PC-3 (cell line): ENCODE measurements around the gene IQCN. TPM values are rescaled to one million over a fixed set of nuclear protein-coding genes. Genes with fewer than 3 reads are reported as not detected.

Experiments used
- ATAC-seq: fragments of 200-7000 bp; cut with Tn5 transposase; 2 replicates; pipeline ENCODE4 v1.9.1; 2020; ENCODE audit warnings: mild to moderate bottlenecking, moderate library complexity
- BruUV-seq: library from RNA; stranded (reverse); fragments of 400-500 nt; replicated peaks from 2 replicates; lab custom pipeline; 2021; lab: Mats Ljungman, UMichigan
- CTCF ChIA-PET: fragments of 300-600 bp; sonication (Branson Sonifier 250); formaldehyde crosslinking; loops from one replicate; lab custom pipeline; 2022; ENCODE audit warnings: antibody characterized with exemption; lab: Charles Lee
- POLR2A ChIA-PET: fragments of 300-600 bp; sonication (Branson Sonifier 250); formaldehyde crosslinking; loops from one replicate; lab custom pipeline; 2022; ENCODE audit warnings: antibody characterized with exemption; ENCODE audit not compliant: unreplicated experiment; lab: Charles Lee
- DNase-seq: peaks from one replicate; pipeline ENCODE4 v3.0.0-alpha.2; 2015
- H2AFZ ChIP-seq: fragments of 300-600 bp; sonication (generic); 2 replicates; pipeline ENCODE4 v1.6.0; 2016; ENCODE audit warnings: antibody characterized with exemption, low read length
- H3F3A ChIP-seq: fragments of 300-600 bp; sonication (generic); one replicate; pipeline ENCODE4 v1.6.0; 2017; ENCODE audit warnings: antibody characterized with exemption, low read length, control low read depth, mild to moderate bottlenecking; ENCODE audit not compliant: unreplicated experiment
- H3K27ac ChIP-seq: fragments of 300-600 bp; sonication (generic); 2 replicates; pipeline ENCODE4 v1.5.1; 2016; ENCODE audit warnings: mild to moderate bottlenecking, low read length
- H3K27me3 ChIP-seq: fragments of 300-600 bp; sonication (generic); 2 replicates; pipeline ENCODE4 v1.6.1; 2016; ENCODE audit warnings: low read length, mixed read lengths
- H3K36me3 ChIP-seq: fragments of 300-600 bp; sonication (generic); 2 replicates; pipeline ENCODE4 v1.6.1; 2016; ENCODE audit warnings: low read depth, mixed run types, low read length, mixed read lengths
- H3K4me1 ChIP-seq: fragments of 300-600 bp; sonication (generic); 2 replicates; pipeline ENCODE4 v1.5.1; 2016; ENCODE audit warnings: low read length; ENCODE audit not compliant: insufficient read depth
- H3K4me2 ChIP-seq: fragments of 300-600 bp; sonication (generic); 2 replicates; pipeline ENCODE4 v1.6.0; 2016; ENCODE audit warnings: low read length
- H3K4me3 ChIP-seq: fragments of 300-600 bp; sonication (generic); 2 replicates; pipeline ENCODE4 v1.5.1; 2016; ENCODE audit warnings: mild to moderate bottlenecking, low read length, mixed read lengths
- H3K79me2 ChIP-seq: fragments of 300-600 bp; sonication (generic); 2 replicates; pipeline ENCODE4 v1.6.1; 2017; ENCODE audit warnings: low read length, mixed read lengths
- H3K9ac ChIP-seq: fragments of 300-600 bp; sonication (generic); 2 replicates; pipeline ENCODE4 v1.6.0; 2016; ENCODE audit warnings: mild to moderate bottlenecking, low read length
- H3K9me2 ChIP-seq: fragments of 300-600 bp; sonication (generic); replicated peaks from 2 replicates; pipeline ENCODE4 v1.6.1; 2016; ENCODE audit warnings: mixed run types, low read length, mixed read lengths
- H3K9me3 ChIP-seq: fragments of 300-600 bp; sonication (generic); 2 replicates; pipeline ENCODE4 v1.6.1; 2016; ENCODE audit warnings: low read length, mixed read lengths
- H4K20me1 ChIP-seq: fragments of 300-600 bp; sonication (generic); 2 replicates; pipeline ENCODE4 v1.6.1; 2016; ENCODE audit warnings: low read length, mixed read lengths
- EZH2 ChIP-seq: fragments of 300-600 bp; sonication (generic); IDR thresholded peaks from one replicate; pipeline ENCODE4 v1.6.1; 2017; ENCODE audit warnings: antibody characterized with exemption, mild to moderate bottlenecking, low read length; ENCODE audit not compliant: unreplicated experiment
- EZH2phosphoT487 ChIP-seq: fragments of 300-600 bp; sonication (generic); IDR thresholded peaks from 2 replicates; pipeline ENCODE4 v1.6.1; 2018; ENCODE audit warnings: mild to moderate bottlenecking, antibody characterized with exemption, low read length, borderline replicate concordance
- intact Hi-C: fragments of 100-400 bp; cut with micrococcal nuclease; formaldehyde crosslinking; loops from 2 replicates; pipeline ENCODE4 v1.9.0; 2023
- total RNA-seq: library from RNA; depleted of rRNA; stranded (reverse); fragments of >200 nt; gene quantifications from 2 replicates; pipeline ENCODE4 v1.2.3, GENCODE V29; 2014
- TF ChIP-seq, protein P1 (sequence below): fragments of 300-600 bp; sonication (generic); conservative IDR thresholded peaks from 2 replicates; pipeline ENCODE4 v1.5.1; 2017; ENCODE audit warnings: antibody characterized with exemption, low read depth, mild to moderate bottlenecking, low read length

Gene IQCN
- total RNA-seq, 1 experiment from 2014 or later = 0.33 TPM

DNA sequence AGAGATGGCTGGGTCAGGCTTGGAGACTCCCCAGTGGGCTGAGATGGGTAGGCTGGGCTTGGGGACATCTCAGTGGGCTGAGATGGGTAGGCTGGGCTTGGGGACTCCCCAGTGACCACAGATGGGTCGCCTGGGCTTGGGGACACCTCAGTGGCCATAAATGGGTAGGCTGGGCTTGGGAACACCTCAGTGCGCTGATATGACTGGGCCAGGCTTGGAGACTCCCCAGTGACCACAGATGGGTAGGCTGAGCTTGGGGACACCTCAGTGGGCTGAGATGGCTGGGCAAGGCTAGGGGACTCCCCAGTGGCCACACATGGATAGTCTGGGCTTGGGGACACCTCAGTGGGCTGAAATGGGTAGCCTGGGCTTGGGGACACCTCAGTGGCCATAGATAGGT lies 12.8 kb downstream of the IQCN start:
- CTCF ChIA-PET = no interaction called here
- Histone ChIP-seq H3K27me3 (no peaks in the 10 kb centered on the region), H3K9ac (no peak overlapping the region), H3K4me3 (no peak overlapping the region), H3K4me1 (no peaks in the 10 kb centered on the region), H3K4me2 (no peak overlapping the region), H3K9me3 (no peaks in the 10 kb centered on the region), H3F3A (no peaks in the 10 kb centered on the region), H4K20me1 (no peaks in the 10 kb centered on the region), H2AFZ (no peak overlapping the region), H3K36me3 (no peaks in the 10 kb centered on the region), H3K27ac (no peak overlapping the region), H3K9me2 (no peaks in the 10 kb centered on the region), H3K79me2 (no peaks in the 10 kb centered on the region)
- ATAC-seq = no peak
- no peak for TF ChIP-seq EZH2phosphoT487
- no peak for TF ChIP-seq EZH2
- TF ChIP-seq, protein P1, sequence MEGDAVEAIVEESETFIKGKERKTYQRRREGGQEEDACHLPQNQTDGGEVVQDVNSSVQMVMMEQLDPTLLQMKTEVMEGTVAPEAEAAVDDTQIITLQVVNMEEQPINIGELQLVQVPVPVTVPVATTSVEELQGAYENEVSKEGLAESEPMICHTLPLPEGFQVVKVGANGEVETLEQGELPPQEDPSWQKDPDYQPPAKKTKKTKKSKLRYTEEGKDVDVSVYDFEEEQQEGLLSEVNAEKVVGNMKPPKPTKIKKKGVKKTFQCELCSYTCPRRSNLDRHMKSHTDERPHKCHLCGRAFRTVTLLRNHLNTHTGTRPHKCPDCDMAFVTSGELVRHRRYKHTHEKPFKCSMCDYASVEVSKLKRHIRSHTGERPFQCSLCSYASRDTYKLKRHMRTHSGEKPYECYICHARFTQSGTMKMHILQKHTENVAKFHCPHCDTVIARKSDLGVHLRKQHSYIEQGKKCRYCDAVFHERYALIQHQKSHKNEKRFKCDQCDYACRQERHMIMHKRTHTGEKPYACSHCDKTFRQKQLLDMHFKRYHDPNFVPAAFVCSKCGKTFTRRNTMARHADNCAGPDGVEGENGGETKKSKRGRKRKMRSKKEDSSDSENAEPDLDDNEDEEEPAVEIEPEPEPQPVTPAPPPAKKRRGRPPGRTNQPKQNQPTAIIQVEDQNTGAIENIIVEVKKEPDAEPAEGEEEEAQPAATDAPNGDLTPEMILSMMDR = no peak
- intact Hi-C loops = no loop called here
- no TSS peak for BruUV-seq
- DNase-seq = no peak
- POLR2A ChIA-PET = no interaction called here

DNA sequence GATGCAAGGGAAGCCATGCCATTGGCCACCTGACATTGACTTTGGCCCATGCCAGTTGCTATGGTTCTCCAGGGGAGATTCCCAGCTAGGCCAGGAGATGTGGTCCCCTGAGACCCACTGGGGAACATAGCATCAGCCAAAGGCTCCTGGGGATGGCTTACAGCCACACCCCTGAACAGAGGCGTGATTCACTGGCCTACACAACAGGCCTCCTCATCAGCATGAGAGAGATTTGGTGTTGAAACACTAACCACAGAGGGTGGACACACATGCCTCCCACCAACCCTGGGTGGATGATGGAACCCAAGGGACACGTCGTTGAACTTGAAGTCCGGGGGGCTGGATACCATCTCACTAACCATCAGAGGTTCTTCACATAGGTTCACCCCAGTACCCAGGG lies 14.4 kb downstream of the IQCN start:
- ChIA-PET POLR2A (no interaction called here), CTCF (no interaction called here)

More for the DNA sequence above, 14.4 kb downstream of the IQCN start:
- Histone ChIP-seq H3K27ac (no peak overlapping the region), H3K36me3 (no peaks in the 10 kb centered on the region), H3K4me2 (no peak overlapping the region), H3K9me2 (no peaks in the 10 kb centered on the region), H3K27me3 (no peaks in the 10 kb centered on the region), H2AFZ (no peak overlapping the region), H3F3A (no peaks in the 10 kb centered on the region), H4K20me1 (no peaks in the 10 kb centered on the region), H3K9me3 (no peaks in the 10 kb centered on the region), H3K79me2 (no peaks in the 10 kb centered on the region), H3K4me3 (no peak overlapping the region), H3K9ac (no peak overlapping the region), H3K4me1 (no peaks in the 10 kb centered on the region; the same call in 1 of the 2 replicates)
- no peak for TF ChIP-seq EZH2
- TF ChIP-seq EZH2phosphoT487 = no peak
- TF ChIP-seq, protein P1 = no peak
- no peak for ATAC-seq
- no peak for DNase-seq
- intact Hi-C loops = no loop called here
- no TSS peak for BruUV-seq
